DMS53 (cell line): ENCODE results near the gene KRTAP10-9.
A peak's percentile ranks its signal among the peaks of the same experiment; 100 is the strongest.

Source experiments
- DNase-seq: peaks from one replicate; lab custom pipeline; 2025; lab: John Stamatoyannopoulos, UW

KRTAP10-9 gene

GRCh38 chr21:44626673-44627143, at the start of gene KRTAP10-9:
Gene KRTAP10-9, plus strand, starts transcription at chr21:44627093. Its CDS starts 79 bp downstream, at chr21:44627172.
- no peak for DNase-seq

- DNase-seq, result no peak
Measured at GRCh38 chr21:44578371-44579055, 48.4 kb upstream of the KRTAP10-9 start.

DNA sequence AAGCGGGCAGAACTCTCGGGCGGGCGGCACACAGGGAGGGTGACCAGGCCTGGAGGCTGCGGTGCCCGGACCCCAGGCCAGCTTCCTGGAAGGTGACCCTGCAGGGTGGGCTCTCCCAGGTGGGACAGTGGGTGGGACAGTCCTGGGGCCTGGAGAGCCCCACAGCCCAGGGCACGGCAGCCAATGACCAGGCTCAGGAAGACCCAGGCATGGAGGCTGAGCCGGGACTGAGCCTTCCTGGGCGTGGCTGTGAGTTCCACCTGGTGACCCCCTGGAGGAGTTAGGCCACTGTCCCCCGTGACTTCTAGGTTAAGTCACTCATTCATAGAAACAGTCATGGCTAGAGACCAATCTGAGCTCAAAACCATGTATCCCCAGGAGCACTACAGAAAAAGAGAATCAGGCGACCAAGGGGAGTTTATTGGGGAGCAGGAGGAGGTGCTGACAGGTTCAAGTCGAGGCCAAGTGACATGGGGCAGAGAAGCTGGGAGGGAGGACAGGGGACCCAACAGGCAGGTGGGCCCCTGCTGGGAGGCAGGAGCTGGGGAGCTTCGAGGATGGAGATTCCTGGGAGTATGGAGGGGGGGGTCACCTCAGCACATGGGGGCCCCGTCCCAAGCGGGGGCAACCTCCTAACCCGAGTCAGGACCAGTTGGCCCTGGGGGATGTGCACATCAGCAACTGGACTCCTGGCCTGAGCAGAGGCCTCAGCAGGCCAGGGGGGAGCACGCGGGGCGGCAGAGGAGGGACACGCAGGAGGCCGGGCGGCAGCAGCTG, 47.6 kb upstream of the KRTAP10-9 start:
- no peak for DNase-seq

- peak; percentile 51 for DNase-seq
Measured at GRCh38 chr21:44579833-44580144, 47.1 kb upstream of the KRTAP10-9 start.

DNA sequence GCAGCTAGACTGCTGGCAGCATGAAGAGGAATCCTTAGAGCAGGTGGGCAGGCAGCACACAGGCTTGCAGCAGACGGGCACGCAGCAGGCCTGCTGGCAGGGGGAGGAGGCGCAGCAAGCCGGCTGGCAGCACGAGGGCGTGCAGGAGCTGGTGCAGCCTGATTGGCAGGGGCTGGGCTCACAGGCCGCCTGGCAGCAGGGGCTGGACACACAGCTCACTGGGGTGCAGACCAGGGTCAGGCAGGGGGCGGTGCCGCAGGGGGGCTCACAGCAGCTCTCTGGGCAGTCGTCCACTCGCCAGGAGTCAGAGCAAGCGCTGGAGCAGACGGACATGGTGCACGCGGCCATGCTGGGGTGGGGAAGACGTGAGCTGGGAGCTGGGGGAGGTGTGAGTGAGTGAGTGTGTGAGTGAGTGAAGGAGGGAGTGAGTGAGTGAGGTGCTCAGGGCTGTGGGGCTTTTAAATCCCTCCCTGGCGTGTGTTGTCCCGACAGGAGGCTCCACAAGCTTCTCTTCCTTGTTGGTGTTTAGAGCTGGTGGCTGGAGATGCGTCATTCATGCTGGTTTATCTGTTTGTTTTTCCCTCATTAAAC, 46.6 kb upstream of the KRTAP10-9 start, which contains the start of gene KRTAP10-5:
KRTAP10-5 (minus strand) TSS at position 374 of the 591 bp plus-strand sequence; CDS start at position 348, 26 bp downstream.
- DNase-seq, result peak; percentile 80

- DNase-seq, result peak; percentile 20
Measured at GRCh38 chr21:44581158-44581557, 45.7 kb upstream of the KRTAP10-9 start.

DNA sequence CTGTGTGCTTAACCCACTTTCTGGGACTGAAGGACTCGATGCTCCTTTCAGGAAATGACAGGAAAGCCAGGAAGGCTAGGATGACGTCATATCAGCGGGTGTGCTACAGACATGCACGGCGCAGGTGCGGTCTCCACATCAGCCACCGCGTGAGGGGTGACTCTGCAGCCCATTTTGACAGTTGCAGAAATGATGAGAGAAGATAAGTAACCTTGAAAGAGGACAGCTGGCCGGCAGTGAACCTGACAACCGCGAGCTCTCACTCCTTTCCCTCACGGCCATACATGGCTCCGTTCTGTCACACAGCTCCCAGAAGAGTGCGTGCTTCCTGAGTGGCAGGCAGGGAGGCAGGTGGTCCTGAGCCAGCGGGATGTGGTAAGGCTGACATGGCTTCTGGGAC, 44.8 kb upstream of the KRTAP10-9 start:
- peak; percentile 12 for DNase-seq

GRCh38 chr21:44583089-44583799, 43.6 kb upstream of the KRTAP10-9 start:
- no peak for DNase-seq

DNA sequence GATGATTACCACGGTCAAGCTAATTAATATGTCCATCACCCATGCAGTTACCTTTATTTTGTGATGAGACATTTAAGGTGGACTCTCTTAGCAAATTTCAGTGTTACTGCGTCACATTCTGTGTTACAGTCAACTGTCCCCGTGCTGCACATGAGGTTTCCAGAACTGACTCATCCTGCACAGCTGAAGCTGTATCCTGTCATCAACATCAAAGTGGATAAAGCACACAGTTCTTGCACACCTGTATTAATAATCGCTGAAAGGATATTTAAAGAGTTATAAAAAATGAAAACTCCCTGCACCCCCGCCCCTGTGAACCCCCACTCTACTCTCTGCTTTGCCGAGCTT, 43.1 kb upstream of the KRTAP10-9 start:
- no peak for DNase-seq

DNA sequence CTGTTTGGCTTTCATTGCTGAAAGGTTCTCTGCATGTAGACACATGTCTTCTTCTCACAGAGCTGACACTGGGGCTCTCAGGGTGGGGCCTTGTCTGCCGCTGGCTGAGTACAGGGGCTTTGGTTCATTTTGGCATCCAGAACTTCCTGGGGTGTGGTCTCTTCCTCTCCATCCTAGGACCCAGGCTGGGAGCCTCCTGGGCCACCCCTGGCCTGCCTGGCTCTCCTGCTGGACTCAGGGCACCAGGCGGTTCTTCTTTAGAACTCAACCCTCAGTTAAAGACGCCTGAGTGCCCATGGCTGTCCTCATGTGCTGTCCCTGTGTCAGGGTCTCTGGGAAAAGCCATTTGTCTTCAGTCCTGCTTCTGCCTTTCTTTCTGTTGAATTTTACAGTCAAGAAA, 41.0 kb upstream of the KRTAP10-9 start:
- DNase-seq, result no peak

DNA sequence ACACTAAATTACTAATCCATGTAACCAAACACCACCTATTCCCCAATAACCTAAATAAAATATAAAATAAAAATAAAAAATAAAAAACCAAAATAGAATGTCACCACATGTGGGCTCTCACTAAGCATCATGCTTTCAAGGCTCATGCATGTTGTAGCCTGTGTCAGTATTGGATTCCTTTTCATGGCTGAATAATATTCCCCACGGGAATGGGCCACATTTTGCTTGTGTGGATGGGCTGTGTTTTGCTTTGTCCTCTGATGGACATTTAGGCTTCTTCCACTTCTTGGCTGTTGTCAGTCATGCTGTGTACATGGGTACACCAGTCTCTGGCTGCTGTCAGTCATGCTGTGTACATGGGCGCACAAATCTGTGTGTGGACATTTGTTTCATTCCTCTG, 37.8 kb upstream of the KRTAP10-9 start:
- DNase-seq, result no peak

- DNase-seq, result no peak
Measured at GRCh38 chr21:44589586-44590305, 37.1 kb upstream of the KRTAP10-9 start.

GRCh38 chr21:44590311-44590721, 36.6 kb upstream of the KRTAP10-9 start:
- DNase-seq, result no peak

- DNase-seq, result peak; percentile 26
Measured at GRCh38 chr21:44590897-44591800, 35.7 kb upstream of the KRTAP10-9 start.

DNA sequence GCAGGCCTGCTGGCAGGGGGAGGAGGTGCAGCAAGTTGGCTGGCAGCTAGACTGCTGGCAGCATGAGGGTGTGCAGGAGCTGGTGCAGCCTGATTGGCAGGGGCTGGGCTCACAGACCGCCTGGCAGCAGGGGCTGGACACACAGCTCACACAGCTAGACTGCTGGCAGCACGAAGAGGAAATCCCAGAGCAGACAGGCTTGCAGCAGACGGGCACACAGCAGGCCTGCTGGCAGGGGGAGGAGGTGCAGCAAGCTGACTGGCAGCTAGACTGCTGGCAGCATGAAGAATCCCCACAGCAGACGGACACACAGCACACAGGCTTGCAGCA, 35.1 kb upstream of the KRTAP10-9 start:
- DNase-seq, result peak; percentile 28

DNA sequence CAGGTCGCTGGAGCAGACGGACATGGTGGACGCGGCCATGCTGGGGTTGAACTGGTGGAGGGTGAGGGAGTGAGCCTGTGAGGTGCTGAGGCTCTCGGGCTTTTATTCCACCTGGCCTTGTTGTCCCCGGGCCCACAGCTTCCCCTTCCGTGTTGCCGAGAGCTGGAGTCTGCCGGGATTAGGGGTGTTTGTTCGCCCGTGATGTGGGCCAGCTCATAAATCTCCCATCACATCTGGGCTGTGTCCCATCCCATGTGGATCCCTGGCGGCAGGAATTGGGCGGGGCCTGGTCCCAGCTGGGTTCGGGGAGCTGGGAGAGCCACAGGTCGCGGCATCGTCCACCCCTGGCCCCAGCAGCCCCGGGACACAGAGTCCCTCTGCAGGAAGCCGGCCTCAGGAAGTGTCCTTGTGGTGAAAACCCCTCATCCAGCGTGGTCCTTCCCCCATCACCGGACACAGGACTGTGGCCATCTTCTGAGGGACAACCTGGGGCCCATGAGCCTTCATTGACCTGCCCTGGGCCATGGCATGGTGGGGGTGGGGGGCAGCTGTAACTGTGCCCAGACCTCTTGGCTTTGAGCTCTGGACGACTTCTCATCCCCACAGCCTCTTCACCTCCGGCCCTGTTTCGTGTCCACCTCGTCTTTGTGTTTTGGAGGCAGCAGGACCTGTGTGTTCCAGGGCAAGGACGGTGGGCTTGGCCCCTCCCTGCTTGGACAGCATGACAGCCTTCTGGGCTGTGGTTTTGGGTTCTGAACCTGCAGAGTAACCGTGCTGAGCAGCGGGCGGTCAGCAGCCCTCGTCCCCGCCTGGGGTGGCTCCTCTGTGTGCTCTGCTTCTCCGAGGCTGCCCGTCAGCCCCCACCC, 34.2 kb upstream of the KRTAP10-9 start, which contains the start of gene KRTAP10-6:
KRTAP10-6 (minus strand) TSS at position 60 of the 866 bp plus-strand sequence; CDS start at position 39, 21 bp downstream.
- DNase-seq, result peak; percentile 48

GRCh38 chr21:44593598-44594405, 33.1 kb upstream of the KRTAP10-9 start:
- DNase-seq, result peak; percentile 60

DNA sequence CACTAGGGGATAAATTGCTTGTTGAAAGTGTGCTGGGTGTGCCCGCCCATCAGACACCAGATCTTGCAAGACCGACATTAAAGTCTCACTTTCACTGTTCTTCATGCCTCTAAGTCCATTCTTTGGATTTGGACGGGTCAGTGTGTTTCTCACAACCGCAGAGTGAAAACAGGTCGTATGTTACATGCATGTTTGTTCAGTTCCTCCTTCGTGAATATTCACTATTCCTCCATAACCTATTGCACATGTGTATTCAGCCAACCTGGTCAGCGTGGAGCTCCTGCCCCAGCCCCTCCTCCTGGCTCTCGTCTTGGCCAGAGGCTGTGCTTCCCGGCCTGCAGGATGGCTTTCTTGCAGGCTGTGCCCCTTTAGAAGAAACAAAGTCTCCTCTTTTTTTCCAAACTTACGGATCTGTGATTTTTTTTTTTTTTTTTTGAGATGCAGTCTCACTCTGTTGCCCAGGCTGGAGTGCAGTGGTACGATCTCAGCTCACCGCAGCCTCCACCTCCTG, 32.4 kb upstream of the KRTAP10-9 start:
- DNase-seq, result no peak

DNA sequence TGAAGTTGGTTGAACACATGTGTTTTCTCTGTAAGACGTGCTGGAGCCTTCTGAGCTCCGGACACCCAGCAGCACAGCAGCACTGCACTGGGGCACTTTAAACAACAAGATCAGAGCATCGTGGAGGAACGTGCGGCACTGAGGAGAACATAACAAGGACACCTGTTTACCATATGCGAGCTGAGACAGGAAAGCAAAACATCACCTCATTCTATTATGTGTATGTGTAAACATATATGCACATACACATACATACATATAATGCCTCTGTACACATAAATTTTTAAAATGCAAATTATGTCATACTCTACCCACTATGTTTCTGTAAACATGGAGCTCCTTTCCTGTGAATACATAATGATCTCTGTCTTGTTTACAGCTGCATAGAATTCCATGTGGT, 31.4 kb upstream of the KRTAP10-9 start:
- no peak for DNase-seq
